Stromal cell of bone marrow (primary cell): ENCODE results near the gene LYRM4.

ENCODE experiments used
- DNase-seq: peaks from one replicate; pipeline ENCODE4 v3.0.0-alpha.2; 2012; ENCODE audit warnings: low read depth

The LYRM4 gene

GRCh38 chr6:5205877-5206850 is 54.6 kb downstream of the LYRM4 start:
- DNase-seq: peak; percentile 52

GRCh38 chr6:5205035-5205507 is 55.7 kb downstream of the LYRM4 start:
- no peak for DNase-seq

- no peak for DNase-seq
Measured at GRCh38 chr6:5204376-5204775, 56.4 kb downstream of the LYRM4 start.

- DNase-seq: no peak
Measured at GRCh38 chr6:5203546-5203945, 57.2 kb downstream of the LYRM4 start.

- no peak for DNase-seq
Measured at GRCh38 chr6:5202941-5203340, 57.8 kb downstream of the LYRM4 start.

GRCh38 chr6:5202206-5202605 is 58.5 kb downstream of the LYRM4 start:
- DNase-seq: no peak

- DNase-seq: no peak
Measured at GRCh38 chr6:5201271-5201670, 59.5 kb downstream of the LYRM4 start.

GRCh38 chr6:5199702-5200101 is 61.0 kb downstream of the LYRM4 start:
- DNase-seq: no peak

- no peak for DNase-seq
Measured at GRCh38 chr6:5199283-5199682, 61.5 kb downstream of the LYRM4 start.

GRCh38 chr6:5197084-5197483 is 63.7 kb downstream of the LYRM4 start:
- no peak for DNase-seq

GRCh38 chr6:5192135-5192794 is 68.5 kb downstream of the LYRM4 start:
- no peak for DNase-seq

- no peak for DNase-seq
Measured at GRCh38 chr6:5191722-5192121, 69.0 kb downstream of the LYRM4 start.

- DNase-seq: no peak
Measured at GRCh38 chr6:5191222-5191621, 69.5 kb downstream of the LYRM4 start.

GRCh38 chr6:5190507-5190906 is 70.2 kb downstream of the LYRM4 start:
- DNase-seq: peak; percentile 84

GRCh38 chr6:5188646-5189045 is 72.1 kb downstream of the LYRM4 start:
- no peak for DNase-seq

GRCh38 chr6:5184878-5185277 is 75.9 kb downstream of the LYRM4 start:
- DNase-seq: no peak

- no peak for DNase-seq
Measured at GRCh38 chr6:5184218-5184617, 76.5 kb downstream of the LYRM4 start.

GRCh38 chr6:5181510-5182317 is 79.0 kb downstream of the LYRM4 start:
- DNase-seq: no peak

- DNase-seq: no peak
Measured at GRCh38 chr6:5180636-5181035, 80.1 kb downstream of the LYRM4 start.

GRCh38 chr6:5179917-5180316 is 80.8 kb downstream of the LYRM4 start:
- no peak for DNase-seq

GRCh38 chr6:5178806-5179205 is 81.9 kb downstream of the LYRM4 start:
- no peak for DNase-seq

- no peak for DNase-seq
Measured at GRCh38 chr6:5175635-5176034, 85.1 kb downstream of the LYRM4 start.
